ENCODE results near the gene CTSV. TPM values are rescaled to one million over a fixed set of nuclear protein-coding genes. Genes with fewer than 3 reads are reported as not detected.
"Not testable (repeated sequence)": the region's sequence is repeated elsewhere in the genome, so short reads cannot be mapped to it uniquely, and the experiment has no call there.

The CTSV gene
- total RNA-seq, 8 experiments from 2014 or later, result 0.50 to 5.6 (median 1.4) TPM

DNA sequence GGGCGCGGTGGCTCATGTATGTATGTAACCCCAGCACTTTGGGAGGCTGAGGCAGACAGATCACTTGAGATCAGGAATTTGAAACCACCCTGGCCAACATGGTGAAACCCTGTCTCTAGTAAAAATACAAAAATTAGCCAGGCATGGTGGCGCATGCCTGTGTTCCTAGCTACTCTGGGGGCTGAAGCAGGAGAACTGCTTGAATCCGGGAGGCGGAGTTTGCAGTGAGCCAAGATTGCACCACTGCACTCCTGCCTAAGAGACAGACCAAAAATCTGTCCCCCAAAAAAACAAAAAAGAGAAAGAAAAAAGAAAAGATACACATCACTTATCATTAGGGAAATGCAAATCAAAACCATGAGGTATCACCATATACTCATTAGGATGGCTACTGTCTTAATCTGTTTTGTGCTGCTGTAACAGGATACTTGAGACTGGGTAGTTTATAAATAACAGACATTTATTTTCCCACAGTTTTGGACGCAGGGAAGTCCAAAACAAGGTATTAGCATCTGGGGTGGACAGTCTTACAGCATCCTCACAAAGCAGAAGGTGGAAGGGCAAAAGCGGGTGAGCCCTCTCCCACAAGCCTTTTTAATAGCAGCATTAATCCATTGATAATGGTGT is 55.3 kb downstream of the CTSV start:
- H3K4me1 ChIP-seq (replicated peaks in 1 of 2); in situ Hi-C loops (cut with MboI; ENCODE audit: low pct_unique_long_range_greater_than_20kb in 2 of 9, low sequenced_read_pairs in 9 of 9, unreplicated experiment in 9 of 9); ATAC-seq (replicated peaks in 6 of 8); H3K27ac ChIP-seq; H3K4me3 ChIP-seq: not testable (repeated sequence)
- WGBS, 10 experiments, result 83 to 100% (median 98%) methylated on average over 1 to 4 of the region's 7 CpGs; no CpG with 5 or more reads in 6 of the 10 experiments

Other genes starting within 250 kb of the CTSV start
- 10 to 100 TPM in 4 of 8 experiments, 1 to 10 TPM in 4; 3.1 to 14.6 (median 10.4) TPM for gene ZNF782, start 184.6 kb downstream of the CTSV start, total RNA-seq
- 1 to 10 TPM in 4 of 8 experiments, under 1 TPM in 4; 0.55 to 3.6 (median 0.90) TPM for gene NUTM2G, start 110.3 kb downstream of the CTSV start, total RNA-seq

All from motor neuron (in vitro differentiated cells).